ENCODE results near the gene MSMO1.

DNA sequence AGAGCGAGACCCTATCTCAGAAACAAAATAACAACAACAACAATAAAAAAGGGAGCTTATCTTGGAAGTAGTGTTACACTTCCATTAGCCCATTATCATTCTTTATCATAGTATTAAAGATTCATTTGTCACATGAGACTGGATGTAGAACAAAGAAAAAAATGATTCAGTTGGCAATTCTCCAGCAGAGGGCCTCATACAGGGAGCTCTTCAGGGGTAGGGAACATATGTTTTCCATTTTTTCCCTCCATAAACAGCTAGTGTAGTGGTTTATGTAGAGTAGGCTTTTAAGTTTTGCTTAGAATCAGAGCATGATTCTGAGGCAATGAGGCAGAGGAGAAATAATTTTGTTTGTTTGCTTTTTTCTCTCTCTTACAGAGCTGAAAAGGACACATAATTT, 57.1 kb downstream of the MSMO1 start:
- TF ChIP-seq POLR2AphosphoS5 (IDR thresholded peaks at IDR 0.05) (no peak), POLR2A (IDR thresholded peaks at IDR 0.05) (no peak)
- TF ChIP-seq, protein P1, sequence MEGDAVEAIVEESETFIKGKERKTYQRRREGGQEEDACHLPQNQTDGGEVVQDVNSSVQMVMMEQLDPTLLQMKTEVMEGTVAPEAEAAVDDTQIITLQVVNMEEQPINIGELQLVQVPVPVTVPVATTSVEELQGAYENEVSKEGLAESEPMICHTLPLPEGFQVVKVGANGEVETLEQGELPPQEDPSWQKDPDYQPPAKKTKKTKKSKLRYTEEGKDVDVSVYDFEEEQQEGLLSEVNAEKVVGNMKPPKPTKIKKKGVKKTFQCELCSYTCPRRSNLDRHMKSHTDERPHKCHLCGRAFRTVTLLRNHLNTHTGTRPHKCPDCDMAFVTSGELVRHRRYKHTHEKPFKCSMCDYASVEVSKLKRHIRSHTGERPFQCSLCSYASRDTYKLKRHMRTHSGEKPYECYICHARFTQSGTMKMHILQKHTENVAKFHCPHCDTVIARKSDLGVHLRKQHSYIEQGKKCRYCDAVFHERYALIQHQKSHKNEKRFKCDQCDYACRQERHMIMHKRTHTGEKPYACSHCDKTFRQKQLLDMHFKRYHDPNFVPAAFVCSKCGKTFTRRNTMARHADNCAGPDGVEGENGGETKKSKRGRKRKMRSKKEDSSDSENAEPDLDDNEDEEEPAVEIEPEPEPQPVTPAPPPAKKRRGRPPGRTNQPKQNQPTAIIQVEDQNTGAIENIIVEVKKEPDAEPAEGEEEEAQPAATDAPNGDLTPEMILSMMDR (IDR thresholded peaks at IDR 0.05 in 8 of 11, conservative IDR thresholded peaks at IDR 0.05 in 3 of 11), result no peak

All from spleen (tissue), 7 donors.